ENCODE data around the gene LBH. TPM values are rescaled to one million over a fixed set of nuclear protein-coding genes. Genes with fewer than 3 reads are reported as not detected.
A peak's percentile ranks its signal among the peaks of the same experiment; 100 is the strongest.

The LBH gene
- total RNA-seq, 5 donors from 2014 or later (not counting 1 experiment from before 2014, with no cell fraction given), result 209 to 386 (median 323) TPM

- H3K36me3 ChIP-seq (ENCODE audit: control insufficient read depth in 2 of 2, extremely low read depth in 1 of 2, insufficient read depth in 1 of 2, low read length in 1 of 2), result no peaks in the 10 kb centered on the region
- no peak for DNase-seq
- H3K4me1 Mint-ChIP-seq, result peaks cover 34 to 52% (median 41%) of the 10 kb centered on the region in 3 donors
- no peak for ATAC-seq (replicated peaks in 1 of 4)
- no peaks in the 10 kb centered on the region for H3K27me3 Mint-ChIP-seq
- POLR2A ChIA-PET, result no interaction called here
- CTCF ChIA-PET, result no interaction called here
- no peak overlapping the region for H3K27ac Mint-ChIP-seq
- no CpG with 5 or more reads among the region's 3 CpGs for WGBS (ENCODE audit: insufficient coverage)
- H3K4me1 ChIP-seq (ENCODE audit: control insufficient read depth in 1 of 2, extremely low read depth in 1 of 2, insufficient read depth in 2 of 2, low read length in 2 of 2), result peaks cover 2 to 7% of the 10 kb centered on the region in 2 experiments
- H3K9me3 ChIP-seq, result no peaks in the 10 kb centered on the region
- no peaks in the 10 kb centered on the region for H3K9me3 Mint-ChIP-seq
- no peak overlapping the region for H3K4me3 ChIP-seq (ENCODE audit: control insufficient read depth in 1 of 2, extremely low read depth in 1 of 2, low read length in 1 of 2)
- H3K36me3 Mint-ChIP-seq, result no peaks in the 10 kb centered on the region
- H3K27me3 ChIP-seq (replicated peaks in 1 of 2; ENCODE audit: control insufficient read depth in 2 of 2, extremely low read depth in 1 of 2, insufficient read depth in 2 of 2, low read length in 1 of 2), result no peaks in the 10 kb centered on the region
- no peak overlapping the region for H3K27ac ChIP-seq (ENCODE audit: low read length)
- no peak overlapping the region for H3K4me3 Mint-ChIP-seq
These were observed 43.9 kb downstream of the LBH start for GRCh38 chr2:30275256-30275655.

- Histone ChIP-seq H3K27me3 (replicated peaks in 1 of 2; ENCODE audit: control insufficient read depth in 2 of 2, extremely low read depth in 1 of 2, insufficient read depth in 2 of 2, low read length in 1 of 2) (no peaks in the 10 kb centered on the region), H3K4me3 (ENCODE audit: control insufficient read depth in 1 of 2, extremely low read depth in 1 of 2, low read length in 1 of 2) (no peak overlapping the region), H3K36me3 (ENCODE audit: control insufficient read depth in 2 of 2, extremely low read depth in 1 of 2, insufficient read depth in 1 of 2, low read length in 1 of 2) (no peaks in the 10 kb centered on the region), H3K4me1 (ENCODE audit: control insufficient read depth in 1 of 2, extremely low read depth in 1 of 2, insufficient read depth in 2 of 2, low read length in 2 of 2) (peaks cover 2 to 7% of the 10 kb centered on the region in 2 experiments), H3K27ac (ENCODE audit: low read length) (no peak overlapping the region), H3K9me3 (no peaks in the 10 kb centered on the region)
- peak in 1 of 4 experiments; percentile 16 for ATAC-seq (replicated peaks in 1 of 4)
- no CpG with 5 or more reads among the region's 4 CpGs for WGBS (ENCODE audit: insufficient coverage)
- Mint-ChIP-seq H3K36me3 (no peaks in the 10 kb centered on the region), H3K4me3 (no peak overlapping the region), H3K4me1 (peaks cover 26 to 54% (median 40%) of the 10 kb centered on the region in 3 donors), H3K27ac (peak overlapping the region in 1 of 2 donors; percentile 9), H3K9me3 (no peaks in the 10 kb centered on the region), H3K27me3 (no peaks in the 10 kb centered on the region)
- DNase-seq, result no peak
- ChIA-PET CTCF (interaction anchor here (0.6 kb wide), 2 partner anchors 11 to 208 kb away, joined by 3 to 5 read pairs; no protein-coding TSS in a partner anchor), POLR2A (interaction anchor here in 1 of 2 donors (0.6 kb wide), 1 partner anchor 11 kb away, joined by 3 read pairs; no protein-coding TSS in a partner anchor)
These were observed 45.1 kb downstream of the LBH start for GRCh38 chr2:30276455-30276911.

DNA sequence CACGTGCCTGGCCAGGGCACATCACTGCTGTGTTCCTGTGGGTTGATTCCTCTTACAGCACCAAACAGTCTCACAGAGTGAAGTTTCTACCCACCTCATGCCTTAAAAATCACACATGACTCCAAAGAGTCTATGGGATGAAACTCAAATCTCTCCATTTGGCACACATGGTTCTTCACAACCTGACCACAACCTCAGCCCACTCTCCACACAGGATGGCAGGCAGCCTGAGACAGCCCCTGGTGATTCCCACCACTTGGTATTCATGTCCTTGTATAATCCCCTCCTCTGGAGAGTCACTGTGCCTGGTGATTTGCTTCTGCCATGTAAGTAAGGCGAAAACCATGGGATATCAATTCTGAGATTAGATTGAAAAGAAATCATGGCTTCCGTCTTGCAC, 46.2 kb downstream of the LBH start:
- H3K27ac Mint-ChIP-seq, result peak overlapping the region in 1 of 2 donors; percentile 31
- WGBS (ENCODE audit: insufficient coverage), result no CpG with 5 or more reads among the region's 3 CpGs
- H3K4me3 Mint-ChIP-seq, result no peak overlapping the region

GRCh38 chr2:30278419-30278818, 47.1 kb downstream of the LBH start:
- CTCF ChIA-PET, result no interaction called here

More for the DNA sequence above, 46.2 kb downstream of the LBH start:
- no peaks in the 10 kb centered on the region for H3K36me3 Mint-ChIP-seq
- ChIA-PET CTCF (no interaction called here), POLR2A (no interaction called here)
- Histone ChIP-seq H3K4me3 (ENCODE audit: control insufficient read depth in 1 of 2, extremely low read depth in 1 of 2, low read length in 1 of 2) (no peak overlapping the region), H3K27ac (ENCODE audit: low read length) (no peak overlapping the region), H3K9me3 (no peaks in the 10 kb centered on the region), H3K4me1 (ENCODE audit: control insufficient read depth in 1 of 2, extremely low read depth in 1 of 2, insufficient read depth in 2 of 2, low read length in 2 of 2) (peaks cover 2 to 13% of the 10 kb centered on the region in 2 experiments), H3K27me3 (replicated peaks in 1 of 2; ENCODE audit: control insufficient read depth in 2 of 2, extremely low read depth in 1 of 2, insufficient read depth in 2 of 2, low read length in 1 of 2) (no peaks in the 10 kb centered on the region), H3K36me3 (ENCODE audit: control insufficient read depth in 2 of 2, extremely low read depth in 1 of 2, insufficient read depth in 1 of 2, low read length in 1 of 2) (no peaks in the 10 kb centered on the region)
- H3K27me3 Mint-ChIP-seq, result no peaks in the 10 kb centered on the region
- no peak for ATAC-seq (replicated peaks in 1 of 4)
- no peak for DNase-seq
- H3K9me3 Mint-ChIP-seq, result no peaks in the 10 kb centered on the region
- peaks cover 22 to 48% (median 36%) of the 10 kb centered on the region in 3 donors for H3K4me1 Mint-ChIP-seq

DNA sequence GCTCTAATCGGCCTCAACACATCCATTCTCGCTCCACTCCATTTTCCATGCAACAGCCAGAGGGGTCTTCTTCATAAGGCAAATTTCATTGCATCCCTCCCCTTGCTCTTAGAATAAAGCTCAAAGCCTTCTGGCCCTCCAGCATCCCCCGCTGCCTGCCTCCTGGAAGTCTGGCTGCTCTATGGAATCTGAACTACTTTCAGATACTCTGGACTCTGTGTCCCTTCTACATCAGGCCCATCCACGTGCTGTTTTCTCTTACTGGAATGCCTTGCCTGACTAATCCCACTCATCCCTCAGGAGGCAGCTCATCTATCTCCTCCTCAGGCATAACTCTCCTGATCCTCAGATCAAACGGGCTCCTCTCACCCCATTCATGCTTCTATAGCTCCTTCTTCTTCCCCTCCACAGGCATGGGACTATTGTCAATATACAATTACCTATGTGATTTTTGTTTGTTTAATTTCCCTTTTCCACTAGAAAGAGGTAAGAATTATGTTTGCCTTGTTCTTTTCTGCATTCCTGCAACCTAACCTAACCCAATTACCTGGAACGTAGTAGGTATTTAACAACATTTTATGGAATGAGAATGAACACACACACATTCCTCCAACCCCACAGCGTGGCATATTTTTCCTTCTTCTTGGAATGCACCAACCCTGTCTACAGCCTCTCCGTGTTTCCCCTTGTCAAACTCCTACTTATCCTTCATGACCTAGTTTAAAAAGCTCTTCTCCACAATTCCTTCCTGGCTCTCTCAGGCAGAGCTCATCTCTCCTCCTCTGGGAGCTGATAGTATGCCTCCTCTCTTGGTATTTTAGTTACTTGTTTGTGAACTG, 49.5 kb downstream of the LBH start:
- no peak overlapping the region for H3K4me3 Mint-ChIP-seq
- H3K4me1 ChIP-seq (ENCODE audit: control insufficient read depth in 1 of 2, extremely low read depth in 1 of 2, insufficient read depth in 2 of 2, low read length in 2 of 2), result peaks cover 2 to 12% of the 10 kb centered on the region in 2 experiments
- H3K27me3 Mint-ChIP-seq, result no peaks in the 10 kb centered on the region
- H3K9me3 Mint-ChIP-seq, result no peaks in the 10 kb centered on the region
- peaks cover 12 to 42% (median 36%) of the 10 kb centered on the region in 3 donors for H3K4me1 Mint-ChIP-seq
- POLR2A ChIA-PET, result interaction anchor here (0.6 to 0.7 kb wide), 2 partner anchors 10 to 68 kb away, joined by 3 to 4 read pairs; no protein-coding TSS in a partner anchor
- no peaks in the 10 kb centered on the region for H3K36me3 ChIP-seq (ENCODE audit: control insufficient read depth in 2 of 2, extremely low read depth in 1 of 2, insufficient read depth in 1 of 2, low read length in 1 of 2)
- WGBS (ENCODE audit: insufficient coverage), result 89% methylated on average over 7 of the region's 8 CpGs
- no peak for DNase-seq
- CTCF ChIA-PET, result interaction anchor here in 1 of 2 donors (0.7 kb wide), 1 partner anchor 29 kb away, joined by 3 read pairs; no protein-coding TSS in a partner anchor
- H3K27me3 ChIP-seq (replicated peaks in 1 of 2; ENCODE audit: control insufficient read depth in 2 of 2, extremely low read depth in 1 of 2, insufficient read depth in 2 of 2, low read length in 1 of 2), result no peaks in the 10 kb centered on the region
- H3K27ac ChIP-seq (ENCODE audit: low read length), result no peak overlapping the region
- H3K36me3 Mint-ChIP-seq, result no peaks in the 10 kb centered on the region
- no peak overlapping the region for H3K4me3 ChIP-seq (ENCODE audit: control insufficient read depth in 1 of 2, extremely low read depth in 1 of 2, low read length in 1 of 2)
- no peak for ATAC-seq (replicated peaks in 1 of 4)
- no peaks in the 10 kb centered on the region for H3K9me3 ChIP-seq
- peak overlapping the region in 1 of 2 donors; percentile 37 for H3K27ac Mint-ChIP-seq

More at GRCh38 chr2:30278419-30278818, 47.1 kb downstream of the LBH start:
- Mint-ChIP-seq H3K4me1 (peaks cover 13 to 46% (median 36%) of the 10 kb centered on the region in 3 donors), H3K27ac (no peak overlapping the region), H3K9me3 (no peaks in the 10 kb centered on the region), H3K36me3 (no peaks in the 10 kb centered on the region), H3K4me3 (no peak overlapping the region), H3K27me3 (no peaks in the 10 kb centered on the region)
- Histone ChIP-seq H3K4me1 (ENCODE audit: control insufficient read depth in 1 of 2, extremely low read depth in 1 of 2, insufficient read depth in 2 of 2, low read length in 2 of 2) (peaks cover 2 to 13% of the 10 kb centered on the region in 2 experiments), H3K36me3 (ENCODE audit: control insufficient read depth in 2 of 2, extremely low read depth in 1 of 2, insufficient read depth in 1 of 2, low read length in 1 of 2) (no peaks in the 10 kb centered on the region), H3K27ac (ENCODE audit: low read length) (no peak overlapping the region), H3K27me3 (replicated peaks in 1 of 2; ENCODE audit: control insufficient read depth in 2 of 2, extremely low read depth in 1 of 2, insufficient read depth in 2 of 2, low read length in 1 of 2) (no peaks in the 10 kb centered on the region), H3K9me3 (no peaks in the 10 kb centered on the region), H3K4me3 (ENCODE audit: control insufficient read depth in 1 of 2, extremely low read depth in 1 of 2, low read length in 1 of 2) (no peak overlapping the region)
- no peak for ATAC-seq (replicated peaks in 1 of 4)
- POLR2A ChIA-PET, result interaction anchor here in 1 of 2 donors (0.6 kb wide), 1 partner anchor 253 kb away, joined by 3 read pairs; no protein-coding TSS in a partner anchor
- DNase-seq, result no peak
- WGBS (ENCODE audit: insufficient coverage), result 75% methylated on average over 1 of the region's 1 CpG

DNA sequence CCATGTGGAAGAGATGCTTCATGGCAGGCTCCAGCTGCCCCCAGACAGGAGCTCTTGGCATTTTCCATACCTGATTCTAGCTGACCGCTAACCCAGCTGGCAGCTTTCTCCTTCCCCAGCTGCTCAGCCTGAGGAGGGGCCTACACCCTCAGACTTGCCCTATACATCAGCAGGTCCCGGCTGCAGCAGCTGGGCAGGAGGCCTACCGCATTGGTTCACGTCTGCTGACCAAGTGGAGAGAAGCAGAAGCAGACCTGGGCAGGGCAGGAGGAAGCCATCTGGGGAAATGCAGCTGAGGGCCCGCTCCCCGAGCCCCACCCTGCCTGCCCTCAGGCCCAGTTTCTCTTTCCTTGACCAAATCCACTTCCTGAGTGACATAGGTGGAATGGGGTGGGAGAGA, 50.7 kb downstream of the LBH start:
- Mint-ChIP-seq H3K27ac (no peak overlapping the region), H3K36me3 (no peaks in the 10 kb centered on the region), H3K27me3 (no peaks in the 10 kb centered on the region), H3K9me3 (no peaks in the 10 kb centered on the region), H3K4me3 (no peak overlapping the region), H3K4me1 (peaks cover 10 to 42% (median 37%) of the 10 kb centered on the region in 3 donors)
- H3K9me3 ChIP-seq, result no peaks in the 10 kb centered on the region
- 96% methylated on average over 4 of the region's 6 CpGs for WGBS (ENCODE audit: insufficient coverage)
- H3K27me3 ChIP-seq (replicated peaks in 1 of 2; ENCODE audit: control insufficient read depth in 2 of 2, extremely low read depth in 1 of 2, insufficient read depth in 2 of 2, low read length in 1 of 2), result no peaks in the 10 kb centered on the region
- H3K27ac ChIP-seq (ENCODE audit: low read length), result no peak overlapping the region
- DNase-seq (no peak), ATAC-seq (replicated peaks in 1 of 4) (peak in 1 of 4 experiments; percentile 12)
- ChIA-PET POLR2A (interaction anchor here in 1 of 2 donors (0.5 kb wide), 1 partner anchor 17 kb away, joined by 8 read pairs; no protein-coding TSS in a partner anchor), CTCF (no interaction called here)
- H3K4me1 ChIP-seq (ENCODE audit: control insufficient read depth in 1 of 2, extremely low read depth in 1 of 2, insufficient read depth in 2 of 2, low read length in 2 of 2), result peaks cover 6 to 9% of the 10 kb centered on the region in 2 experiments
- H3K36me3 ChIP-seq (ENCODE audit: control insufficient read depth in 2 of 2, extremely low read depth in 1 of 2, insufficient read depth in 1 of 2, low read length in 1 of 2), result no peaks in the 10 kb centered on the region
- H3K4me3 ChIP-seq (ENCODE audit: control insufficient read depth in 1 of 2, extremely low read depth in 1 of 2, low read length in 1 of 2), result no peak overlapping the region
